Measurements from ENCODE around the gene MAEA. TPM values are rescaled to one million over a fixed set of nuclear protein-coding genes. Genes with fewer than 3 reads are reported as not detected.

The MAEA gene
- total RNA-seq, 2 donors from 2014 or later = 41.9 to 59.3 TPM

DNA sequence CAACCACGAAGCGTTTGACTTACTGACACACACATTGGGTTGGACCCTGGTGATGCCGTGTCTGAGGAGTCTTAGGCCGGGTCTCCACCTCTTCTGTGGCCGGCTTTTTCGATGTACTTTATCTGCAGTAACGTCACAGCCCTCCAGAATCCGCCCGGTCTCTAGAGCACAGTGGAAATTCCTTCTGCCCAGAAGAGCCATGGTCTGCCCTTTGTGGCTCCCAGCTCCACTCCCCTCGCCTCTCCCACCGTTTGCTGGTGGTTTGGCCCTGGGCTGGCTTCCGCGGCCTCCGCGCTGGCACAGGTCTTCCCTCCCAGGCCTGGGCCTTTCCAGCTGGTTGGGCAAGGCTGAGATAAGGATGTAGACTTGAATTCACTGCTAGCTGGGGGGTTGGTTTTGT lies 4.3 kb downstream of the MAEA start:
- peak; percentile 67 for DNase-seq
- ATAC-seq = peak in 1 of 2 donors; percentile 27
- intact Hi-C loops (cut with DNase I) = loop anchor here in 1 of 2 donors (10.0 kb wide), 1 partner anchor 51 kb away; the partner anchor contains the start of gene UVSSA

DNA sequence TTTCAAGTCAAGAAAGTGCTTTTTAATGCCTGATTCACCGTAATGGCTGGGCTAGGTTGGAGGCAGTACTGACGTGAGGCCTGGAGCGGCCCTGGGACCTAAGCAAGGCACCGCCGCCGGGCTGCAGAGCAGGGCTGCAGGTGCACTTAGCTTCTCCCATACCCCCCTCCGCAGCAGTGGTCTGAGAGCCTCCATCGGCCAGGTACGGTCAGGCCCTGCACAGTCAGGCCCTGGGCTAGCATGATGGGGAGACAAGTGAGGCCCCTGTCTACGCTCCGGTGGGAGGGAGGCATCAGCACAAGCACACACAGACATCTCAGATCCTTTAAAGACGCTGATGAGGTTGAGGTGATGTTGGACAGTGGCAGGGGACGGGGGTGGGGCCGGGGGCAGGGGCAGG lies 4.7 kb downstream of the MAEA start:
- DNase-seq = no peak
- no peak for ATAC-seq
- intact Hi-C loops (cut with DNase I) = loop anchor here in 1 of 2 donors (10.0 kb wide), 1 partner anchor 50 kb away; the partner anchor contains the start of gene UVSSA

DNA sequence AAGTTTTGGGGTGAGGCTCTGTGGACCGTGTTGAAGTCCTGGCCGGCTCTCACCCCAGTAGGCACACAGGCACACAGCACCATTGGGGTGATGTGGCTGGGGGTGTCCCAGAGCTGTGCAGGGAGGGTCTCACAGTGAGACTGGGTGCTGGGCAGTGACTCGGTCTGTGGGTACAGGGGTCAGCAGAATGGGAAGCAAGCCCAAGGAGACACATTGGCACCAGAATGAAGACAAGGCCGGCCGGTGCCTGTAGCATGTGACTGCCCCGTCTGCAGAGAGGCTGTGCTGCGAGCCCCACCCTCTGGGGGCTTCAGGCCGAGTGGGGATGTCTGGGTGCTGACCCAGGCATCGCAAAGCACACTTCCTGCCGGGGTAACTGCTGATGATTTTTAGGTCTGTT lies 5.2 kb downstream of the MAEA start:
- no peak for DNase-seq
- no peak for ATAC-seq
- intact Hi-C loops (cut with DNase I) = loop anchor here in 1 of 2 donors (10.0 kb wide), 1 partner anchor 50 kb away; the partner anchor contains the start of gene UVSSA

DNA sequence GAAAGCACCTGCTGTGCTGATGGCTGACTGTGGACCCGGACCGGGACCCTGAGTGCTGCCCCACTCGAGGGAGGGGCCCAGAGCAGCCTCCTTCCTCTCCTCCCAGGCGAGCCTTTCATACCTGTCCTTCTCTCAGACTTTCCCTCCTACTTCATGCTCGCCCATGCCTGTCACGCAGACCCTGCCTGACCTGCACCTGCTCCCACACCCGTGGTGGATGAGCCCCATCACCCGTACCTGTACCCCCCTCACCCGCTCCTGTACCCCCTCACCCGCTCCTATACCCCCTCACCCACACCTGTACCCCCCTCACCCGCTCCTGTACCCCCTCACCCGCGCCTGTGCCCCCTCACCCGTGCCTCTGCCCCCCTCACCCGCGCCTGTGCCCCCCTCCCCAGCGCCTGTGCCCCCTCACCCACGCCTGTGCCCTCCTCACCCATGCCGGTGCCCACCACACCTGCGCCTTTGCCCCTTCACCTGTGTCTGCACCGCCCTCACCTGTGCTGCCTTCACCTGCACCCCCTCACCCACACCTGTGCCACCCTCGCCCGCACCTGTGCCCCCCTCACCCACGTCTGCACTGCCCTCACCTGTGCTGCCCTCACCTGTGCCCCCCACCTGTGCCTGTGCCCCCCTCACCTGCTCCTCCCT lies 5.8 kb downstream of the MAEA start:
- no peak for ATAC-seq
- intact Hi-C loops (cut with DNase I) = loop anchor here in 1 of 2 donors (10.0 kb wide), 1 partner anchor 49 kb away; the partner anchor contains the start of gene UVSSA

DNA sequence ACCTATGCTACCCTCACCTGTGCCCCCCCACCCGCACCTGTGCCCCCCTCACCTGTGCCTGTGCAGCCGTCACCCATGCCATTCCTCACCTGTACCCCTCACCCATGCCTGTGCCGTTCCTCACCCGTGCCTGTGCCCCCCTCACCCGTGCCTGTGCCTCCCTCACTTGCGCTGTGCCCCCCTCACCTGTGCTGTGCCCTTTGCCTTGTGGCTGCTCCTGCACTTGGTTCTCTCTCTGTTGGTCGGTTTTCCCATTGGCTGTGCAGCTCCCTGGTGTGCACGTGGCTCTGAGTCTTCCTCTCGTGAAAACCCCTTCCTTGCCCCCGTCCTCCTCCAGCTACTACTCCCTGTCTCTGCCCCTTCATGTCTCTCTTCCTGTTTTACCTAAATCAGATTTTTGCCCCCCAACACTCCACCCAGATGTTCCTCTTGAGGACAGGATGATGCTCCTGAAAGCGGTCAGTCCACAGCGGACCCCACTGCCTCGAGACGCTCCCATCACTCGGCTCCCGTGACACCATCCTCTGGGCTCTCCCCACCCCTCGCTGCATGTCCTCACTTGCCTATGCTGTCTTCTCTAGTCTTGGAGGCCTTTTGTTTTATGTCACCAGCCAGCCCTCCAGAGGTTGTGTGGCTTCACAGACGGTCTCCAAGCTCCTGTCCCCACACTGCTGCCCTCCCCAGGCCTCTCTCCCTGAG lies 6.8 kb downstream of the MAEA start:
- DNase-seq (no peak), ATAC-seq (no peak)
- intact Hi-C loops (cut with DNase I) = loop anchor here in 1 of 2 donors (10.0 kb wide), 1 partner anchor 48 kb away; the partner anchor contains the start of gene UVSSA

More for the DNA sequence above, 5.8 kb downstream of the MAEA start:
- no peak for DNase-seq

DNA sequence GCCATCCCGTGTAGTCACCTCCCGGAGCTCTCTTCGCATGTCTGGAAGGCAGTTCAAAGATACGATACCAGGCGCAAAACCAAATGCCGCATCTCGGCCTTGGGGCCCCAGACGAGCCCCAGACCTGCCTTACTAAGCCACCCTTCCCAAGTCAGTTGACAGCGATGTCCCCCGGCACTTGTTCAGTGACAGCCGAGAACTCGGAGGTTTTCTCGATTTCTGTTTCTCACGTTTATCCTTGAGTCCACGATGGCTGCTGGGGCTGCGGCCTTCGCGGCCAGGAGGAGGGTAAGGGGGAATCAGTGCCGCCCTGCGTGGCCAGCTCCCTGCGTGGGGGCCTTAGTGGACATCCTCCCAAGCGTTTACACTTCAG lies 7.3 kb downstream of the MAEA start:
- intact Hi-C loops (cut with DNase I) = loop anchor here in 1 of 2 donors (10.0 kb wide), 1 partner anchor 48 kb away; the partner anchor contains the start of gene UVSSA
- ATAC-seq (no peak), DNase-seq (no peak)

DNA sequence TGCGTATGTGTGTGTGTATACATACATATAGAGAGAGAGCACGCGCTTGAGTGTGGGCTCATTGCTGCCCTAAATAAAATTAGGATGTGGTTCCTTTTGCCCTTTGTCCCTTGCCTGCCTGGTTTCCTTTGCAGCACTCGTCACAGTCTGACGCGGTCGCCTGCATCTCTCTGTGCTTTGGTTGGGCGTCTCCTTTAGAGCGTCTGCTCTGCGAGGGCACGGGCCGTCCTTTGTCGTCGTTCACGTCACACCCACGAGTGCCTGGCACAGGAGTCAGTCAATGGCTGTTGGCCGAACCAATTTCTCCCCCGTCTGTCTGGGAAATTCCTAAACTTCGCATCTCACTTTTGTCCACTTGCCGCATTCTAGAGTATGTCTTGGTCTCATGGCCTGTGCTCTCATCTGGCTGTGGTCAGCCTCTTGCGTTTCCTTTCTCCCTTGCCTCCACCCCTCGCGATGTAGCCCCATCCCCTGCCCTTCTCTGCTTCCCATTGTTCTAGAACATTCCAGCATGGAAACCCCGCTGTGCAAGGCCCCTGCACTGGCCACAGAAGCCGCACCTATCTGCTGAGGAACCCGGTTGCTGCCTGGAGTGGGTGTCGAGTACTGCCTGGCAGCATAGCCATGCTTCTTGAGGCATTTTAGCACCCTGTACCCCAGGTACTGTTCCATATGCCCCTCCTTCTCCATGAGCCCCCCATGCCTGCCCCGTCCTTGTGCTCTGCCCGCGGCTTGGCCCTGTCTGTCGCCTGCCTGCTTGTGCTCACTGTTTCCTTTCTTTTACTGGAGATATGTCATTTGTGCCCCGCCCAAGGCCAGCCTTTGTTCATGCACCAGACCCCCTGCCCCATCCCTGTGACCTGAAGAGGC lies 8.0 kb downstream of the MAEA start:
- ATAC-seq = no peak
- intact Hi-C loops (cut with DNase I) = loop anchor here in 1 of 2 donors (10.0 kb wide), 1 partner anchor 47 kb away; the partner anchor contains the start of gene UVSSA
- no peak for DNase-seq

DNA sequence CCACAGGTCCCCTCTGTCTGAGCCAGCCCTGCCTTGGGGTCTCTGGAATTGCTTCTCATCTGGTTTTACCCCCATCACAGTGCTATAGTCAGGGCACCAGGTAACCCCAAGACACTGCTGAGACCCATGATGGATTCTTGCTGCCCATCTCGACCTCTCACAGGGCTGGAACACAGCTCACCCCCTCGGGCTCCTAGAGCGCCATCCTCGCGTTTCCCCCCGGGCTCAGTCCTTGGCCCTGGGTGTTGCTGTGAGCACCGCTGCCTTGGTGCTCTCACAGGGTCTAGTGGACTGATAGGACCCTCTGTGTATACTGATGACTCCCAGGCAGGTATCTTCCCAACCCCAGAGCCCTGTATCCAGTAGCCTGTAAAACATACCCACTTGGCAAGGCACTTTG lies 8.8 kb downstream of the MAEA start:
- intact Hi-C loops (cut with DNase I) = loop anchor here in 1 of 2 donors (10.0 kb wide), 1 partner anchor 46 kb away; the partner anchor contains the start of gene UVSSA
- DNase-seq = no peak
- no peak for ATAC-seq

DNA sequence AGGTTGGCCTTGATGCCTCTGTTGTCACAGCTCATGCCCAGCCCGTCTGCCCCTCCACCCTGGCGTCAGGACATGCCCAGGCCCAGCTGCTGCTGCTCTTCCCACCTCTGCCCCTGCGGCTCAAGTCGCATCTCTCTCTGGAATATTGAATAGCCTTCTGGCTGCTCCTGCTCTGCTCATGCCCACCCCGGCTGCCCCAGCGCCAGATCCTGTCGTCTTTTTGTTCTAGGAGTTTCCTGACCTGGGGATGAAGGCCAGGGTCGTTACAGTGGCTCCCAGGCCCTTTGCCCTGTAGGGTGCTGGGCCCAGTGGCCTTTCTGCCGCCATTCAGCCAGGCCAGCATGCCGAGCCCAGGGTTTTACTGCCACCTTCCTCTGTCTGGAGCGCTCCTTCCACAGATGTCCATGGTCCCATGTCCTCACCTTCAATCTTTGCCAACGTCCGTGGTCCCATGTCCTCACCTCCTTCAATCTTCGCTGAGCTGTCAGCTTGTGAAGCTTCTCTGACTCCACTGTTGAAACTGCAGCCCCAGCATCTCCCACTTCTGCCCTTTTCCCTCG lies 9.7 kb downstream of the MAEA start:
- no peak for DNase-seq
- intact Hi-C loops (cut with DNase I) = loop anchor here in 1 of 2 donors (10.0 kb wide), 1 partner anchor 45 kb away; the partner anchor contains the start of gene UVSSA
- ATAC-seq = no peak

DNA sequence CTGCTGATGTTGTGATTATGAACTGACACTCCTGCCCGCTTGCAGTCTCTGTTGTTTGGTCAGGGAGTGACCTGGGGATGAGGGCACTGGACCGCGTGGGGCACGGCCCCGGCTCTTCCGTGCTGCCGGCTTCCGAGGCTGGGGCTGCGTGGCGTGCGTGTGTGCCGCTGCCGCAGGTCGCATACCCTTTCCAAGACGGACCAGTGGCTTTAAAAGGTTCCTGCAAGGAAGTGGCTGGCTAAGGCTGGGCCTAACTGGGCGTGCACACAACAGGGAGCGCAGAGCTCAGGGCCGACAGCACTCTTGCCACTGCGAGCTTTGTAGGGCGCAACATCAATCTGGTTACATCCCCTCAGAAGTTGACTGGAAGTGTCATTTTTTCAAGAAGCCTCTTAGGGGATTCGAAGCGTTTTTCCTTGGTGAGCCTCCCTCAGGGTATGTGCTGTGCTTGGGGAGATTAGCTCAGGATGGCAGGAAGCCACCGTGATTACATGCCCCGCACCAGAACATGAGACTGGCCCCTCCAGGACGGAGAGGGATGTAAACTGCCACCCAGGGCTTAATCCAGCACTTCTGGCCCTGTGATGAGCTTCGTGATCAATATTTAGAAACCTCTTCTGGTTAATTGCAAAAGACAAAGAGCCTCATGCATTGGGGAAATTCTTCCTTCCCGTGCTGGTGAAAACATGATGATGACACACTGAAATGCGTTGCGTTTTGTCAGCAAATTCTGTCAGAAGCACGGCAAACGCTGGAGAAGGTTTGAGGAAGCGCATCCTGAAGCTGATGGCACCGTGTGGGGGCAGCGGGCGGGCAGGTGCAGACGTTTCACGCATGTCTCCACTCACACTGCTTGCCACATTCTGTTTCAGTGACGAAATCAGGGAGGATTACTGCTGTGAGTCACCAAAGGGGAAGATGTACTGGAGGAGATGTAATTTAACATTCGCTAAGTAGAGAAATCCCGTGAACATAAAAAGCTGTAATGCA lies 11.1 kb downstream of the MAEA start:
- ATAC-seq (peak; percentile 78 to 85), DNase-seq (peak; percentile 59)
- intact Hi-C loops (cut with DNase I) = no loop called here

DNA sequence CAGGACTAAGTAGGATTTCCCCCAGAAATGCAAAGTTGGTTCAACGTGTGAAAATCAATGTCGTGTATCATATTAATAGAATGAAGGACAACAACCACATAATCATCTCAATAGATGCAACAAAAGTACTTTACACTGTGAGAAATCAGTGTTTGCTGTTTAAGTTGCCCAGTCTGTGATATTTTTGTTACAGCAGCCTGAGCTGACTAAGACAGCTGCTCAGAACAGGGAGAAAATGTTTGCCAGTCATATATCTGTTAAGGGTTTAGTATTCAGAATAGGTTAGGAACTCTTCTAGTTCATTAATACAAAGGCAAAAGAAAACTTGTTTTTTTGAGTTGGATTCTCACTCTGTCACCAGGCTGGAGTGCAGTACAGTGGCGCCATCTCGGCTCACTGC lies 12.5 kb downstream of the MAEA start:
- no peak for ATAC-seq
- DNase-seq = no peak
- intact Hi-C loops (cut with DNase I) = no loop called here

DNA sequence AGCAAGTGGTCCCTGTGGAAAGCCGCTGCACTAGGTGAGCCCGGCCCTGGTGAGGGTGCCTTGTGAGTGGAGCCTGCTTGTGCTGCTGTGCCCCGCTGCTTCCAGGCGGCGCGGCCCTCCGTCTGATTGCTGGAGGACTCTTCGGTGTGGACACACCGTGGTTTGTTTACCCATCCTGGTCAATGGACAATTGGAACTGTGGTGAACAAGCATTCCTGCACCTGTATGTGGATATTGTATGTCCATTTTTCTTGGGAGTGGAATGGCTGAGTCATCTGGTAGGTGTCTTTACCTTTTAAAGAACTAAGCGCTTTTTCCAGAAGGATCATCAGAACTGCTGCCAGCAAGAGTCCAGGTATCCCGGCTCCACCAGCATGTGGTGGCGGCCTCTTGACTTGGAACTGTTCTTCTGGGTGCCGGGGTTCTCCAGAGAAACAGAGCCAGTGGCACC lies 15.6 kb downstream of the MAEA start:
- no peak for ATAC-seq
- intact Hi-C loops (cut with DNase I) = no loop called here
- no peak for DNase-seq

DNA sequence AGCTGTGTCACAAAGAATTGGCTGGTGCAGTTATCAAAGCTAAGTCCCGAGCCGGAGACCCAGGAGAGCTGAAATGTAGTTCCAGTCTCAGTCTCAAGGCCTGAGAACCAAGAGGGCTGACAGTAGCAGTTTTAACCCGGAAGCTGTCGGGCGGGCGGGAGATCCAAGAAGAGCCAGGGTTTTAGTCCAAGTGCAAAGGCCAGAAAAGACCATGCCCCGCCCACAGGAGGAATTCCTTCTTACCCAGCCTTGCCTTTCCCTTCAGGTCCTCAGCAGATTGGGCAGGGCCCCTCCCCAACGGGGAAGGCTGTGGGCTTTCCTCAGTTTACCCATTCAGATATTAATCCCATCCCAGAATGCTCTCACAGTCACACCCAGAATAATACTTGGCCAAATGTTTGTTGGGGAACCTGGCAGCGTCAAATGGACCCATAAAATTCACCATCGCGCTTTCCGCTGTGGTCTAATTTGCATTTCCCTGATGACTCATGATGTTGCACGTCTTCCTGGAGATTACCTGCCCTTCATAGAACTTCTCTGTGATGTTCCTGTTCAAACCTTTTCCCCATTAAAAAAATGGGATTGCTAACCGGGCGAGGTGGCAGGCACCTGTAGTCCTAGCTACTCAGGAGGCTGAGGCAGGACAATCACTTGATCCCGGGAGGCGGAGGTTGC lies 16.2 kb downstream of the MAEA start:
- DNase-seq = no peak
- no peak for ATAC-seq
- intact Hi-C loops (cut with DNase I) = no loop called here

DNA sequence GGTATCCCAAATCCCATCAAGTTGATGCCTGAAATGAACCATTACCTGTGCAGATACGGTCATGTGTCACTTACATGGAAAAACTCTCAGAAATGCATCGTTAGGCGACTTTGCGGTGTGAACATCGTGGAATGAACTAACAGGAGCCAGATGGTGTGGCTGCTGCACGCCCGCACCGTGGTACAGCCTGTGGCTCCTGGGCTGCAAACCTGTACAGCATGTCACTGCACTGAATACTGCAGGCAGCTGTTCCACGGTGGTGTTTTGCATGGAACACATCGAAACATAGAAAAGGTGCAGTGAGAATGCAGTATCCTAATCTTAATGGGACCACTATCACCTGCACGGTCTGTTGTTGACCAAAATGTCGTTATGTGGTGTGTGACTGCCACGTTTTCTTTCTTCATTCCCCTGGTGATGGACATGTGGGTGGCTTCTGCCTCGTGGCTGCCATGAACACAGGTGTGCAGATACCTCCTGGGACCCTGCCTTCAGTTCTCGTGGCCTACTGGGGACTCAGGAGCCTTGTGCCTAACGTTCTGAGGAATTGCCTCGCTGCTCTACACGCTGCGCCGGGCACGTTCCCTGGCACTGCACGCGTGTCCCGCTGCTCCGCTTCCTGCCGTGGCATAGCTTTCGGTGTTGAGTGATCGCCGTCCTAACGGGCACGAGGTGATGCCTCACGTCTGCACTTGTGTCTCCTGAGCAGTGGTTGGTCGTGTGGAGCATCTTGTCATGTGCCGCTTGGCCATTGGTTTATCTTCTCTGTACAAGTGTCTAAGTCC lies 18.5 kb downstream of the MAEA start:
- peak; percentile 16 for DNase-seq
- intact Hi-C loops (cut with DNase I) = no loop called here
- ATAC-seq = no peak

DNA sequence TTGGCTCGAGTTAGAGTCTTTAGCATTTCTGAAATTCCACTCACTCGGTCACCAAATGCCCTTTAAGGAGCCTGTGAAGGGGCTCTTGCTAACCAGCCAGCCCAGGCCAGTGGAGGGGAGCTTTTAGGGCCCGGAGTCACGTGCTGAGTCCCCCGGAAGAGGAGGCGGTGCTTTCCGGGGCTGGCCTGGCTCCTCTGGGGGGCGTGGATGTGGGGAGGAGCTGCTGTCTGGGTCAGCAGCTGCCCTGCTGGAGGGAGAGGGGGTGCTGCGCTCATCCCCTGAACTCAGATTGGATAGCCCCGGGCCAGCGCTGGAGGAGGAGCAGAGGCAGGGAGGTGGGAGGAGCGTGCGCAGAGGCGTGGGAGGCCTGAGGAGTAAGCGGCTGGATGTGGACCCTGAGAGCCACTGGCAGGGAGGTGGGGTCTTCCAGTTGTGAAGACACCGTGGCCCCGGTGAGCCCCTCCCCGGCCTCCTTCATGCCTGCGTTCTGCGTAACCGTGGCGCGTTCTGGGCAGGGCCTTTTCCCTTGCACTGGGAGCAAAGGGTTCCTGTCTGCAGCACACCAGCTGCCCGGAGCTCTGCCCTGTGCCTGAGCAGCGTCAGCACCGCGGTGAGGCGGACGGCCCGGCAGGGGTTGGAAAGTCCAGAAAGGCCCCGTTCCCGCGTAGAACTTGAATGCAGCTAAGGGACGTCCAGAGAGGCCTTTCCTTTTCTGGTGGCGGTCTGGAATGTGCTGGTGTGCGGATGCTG lies 19.7 kb downstream of the MAEA start:
- intact Hi-C loops (cut with DNase I) = no loop called here
- DNase-seq (peak; percentile 92), ATAC-seq (peak; percentile 98 to 99)

All from left cardiac atrium (tissue), 4 donors.